Brain microvascular endothelial cell (primary cell): ENCODE measurements around the gene SLC6A19.

Source experiments
- DNase-seq: peaks from one replicate; pipeline ENCODE4 v3.0.0-alpha.2; 2020
- H3K27ac ChIP-seq: fragments of 250-450 bp; sonication (Bioruptor Pico); 2 replicates; pipeline ENCODE4 v1.5.1; 2020; ENCODE audit warnings: mild to moderate bottlenecking, moderate library complexity
- H3K27me3 ChIP-seq: fragments of 250-450 bp; sonication (Bioruptor Pico); replicated peaks from 2 replicates; pipeline ENCODE4 v1.5.1; 2020; ENCODE audit warnings: mild to moderate bottlenecking
- H3K36me3 ChIP-seq: fragments of 250-450 bp; sonication (Bioruptor Pico); replicated peaks from 2 replicates; pipeline ENCODE4 v1.5.1; 2020; ENCODE audit warnings: mild to moderate bottlenecking
- H3K4me3 ChIP-seq: 2 replicates; pipeline ENCODE4 v1.5.1; 2011; ENCODE audit warnings: low read depth, mild to moderate bottlenecking, control low read depth, low read length, moderate library complexity
- CTCF ChIP-seq: IDR thresholded peaks from 2 replicates; pipeline ENCODE4 v1.5.1; 2011; ENCODE audit warnings: low read depth, mild to moderate bottlenecking, moderate library complexity, low read length, control low read depth, inconsistent platforms; ENCODE audit errors: missing control alignments
- in situ Hi-C: cut with HindIII; loops from 2 replicates; pipeline ENCODE4 v1.10.0; 2017; ENCODE audit warnings: low sequenced_read_pairs, low pct_ligation_motif_present

SLC6A19 gene

DNA sequence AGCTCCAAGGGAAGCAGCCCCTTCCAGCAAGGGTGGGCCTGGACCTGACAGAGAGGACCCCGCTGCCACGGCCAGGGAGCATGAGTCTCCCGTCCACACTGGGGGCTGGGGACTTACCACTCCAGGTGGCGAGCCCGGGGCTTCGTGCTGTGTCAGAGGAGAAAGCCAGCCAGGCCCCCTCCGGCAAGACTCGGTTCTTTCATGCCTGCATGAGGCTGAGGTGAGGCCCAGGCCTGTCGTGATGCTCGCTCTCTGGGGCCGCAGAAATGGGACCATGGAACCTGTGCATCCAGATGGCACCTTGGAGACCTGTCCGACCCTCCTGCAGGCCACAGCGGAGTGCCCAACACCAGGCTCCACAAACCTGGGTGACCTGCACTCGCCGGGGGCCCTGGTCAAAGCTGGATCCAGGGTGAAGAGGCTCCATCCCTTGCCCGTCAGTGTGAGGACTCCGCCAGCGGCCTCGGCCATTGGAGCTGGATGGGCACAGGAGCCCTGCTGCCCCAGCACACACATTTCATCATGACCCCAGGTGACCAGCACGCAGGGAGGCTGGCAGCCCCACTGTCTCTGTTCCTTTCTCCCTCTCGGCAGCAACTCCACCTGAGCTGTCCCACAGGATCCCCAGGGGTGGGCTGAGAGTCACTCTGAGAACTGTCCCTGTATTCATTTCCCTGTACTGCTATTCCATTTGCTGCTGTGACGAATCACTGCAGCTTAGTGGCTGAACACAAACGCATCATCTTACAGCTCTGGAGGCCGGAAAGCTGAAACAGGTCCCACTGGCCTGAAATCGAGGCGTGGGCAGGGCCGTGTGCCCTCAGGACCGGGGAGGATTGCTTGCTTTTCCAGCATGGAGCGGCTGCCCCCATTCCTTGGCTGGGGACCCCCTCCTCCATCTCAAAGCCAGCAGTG is 48.2 kb downstream of the SLC6A19 start:
- in situ Hi-C loops = no loop called here
- Histone ChIP-seq H3K27me3 (peaks cover 9% of the 10 kb centered on the region), H3K36me3 (no peaks in the 10 kb centered on the region), H3K4me3 (no peak overlapping the region), H3K27ac (no peak overlapping the region)
- TF ChIP-seq CTCF = no peak
- no peak for DNase-seq

- no peak overlapping the region for H3K4me3 ChIP-seq
- in situ Hi-C loops = no loop called here
- no peak for DNase-seq
Observed at GRCh38 chr5:1251678-1252580, 50.5 kb downstream of the SLC6A19 start.

DNA sequence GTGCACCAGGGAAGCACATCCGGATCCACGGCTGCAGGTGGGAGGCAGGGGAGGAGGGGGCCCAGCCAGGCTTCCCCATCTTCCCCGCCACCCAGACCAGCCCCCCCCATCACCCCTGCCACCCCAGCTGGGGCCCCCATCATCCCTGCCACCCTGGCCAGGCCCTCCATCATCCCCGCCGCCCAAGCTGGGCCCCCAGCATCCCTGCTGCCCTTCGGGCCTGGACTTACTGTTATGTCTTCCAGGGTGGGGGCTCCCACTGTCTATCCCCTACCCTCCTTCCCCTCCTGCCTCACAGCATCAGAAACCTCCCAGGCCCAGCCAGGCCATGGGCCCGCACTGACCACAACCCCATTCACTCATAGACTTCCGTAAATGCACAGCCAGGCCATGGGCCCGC is 51.3 kb downstream of the SLC6A19 start:
- in situ Hi-C loops = no loop called here
- H3K36me3 ChIP-seq = no peaks in the 10 kb centered on the region
- DNase-seq = no peak
- no peak for TF ChIP-seq CTCF
- H3K27ac ChIP-seq = no peak overlapping the region
- H3K4me3 ChIP-seq = no peak overlapping the region
- no peaks in the 10 kb centered on the region for H3K27me3 ChIP-seq

More at GRCh38 chr5:1251678-1252580, 50.5 kb downstream of the SLC6A19 start:
- Histone ChIP-seq H3K36me3 (no peaks in the 10 kb centered on the region), H3K27ac (no peak overlapping the region), H3K27me3 (peaks cover 1% of the 10 kb centered on the region)
- TF ChIP-seq CTCF = no peak

- TF ChIP-seq CTCF = no peak
- H3K27me3 ChIP-seq = no peaks in the 10 kb centered on the region
- H3K36me3 ChIP-seq = no peaks in the 10 kb centered on the region
- H3K27ac ChIP-seq = no peak overlapping the region
- in situ Hi-C loops = no loop called here
- H3K4me3 ChIP-seq = no peak overlapping the region
- no peak for DNase-seq
Observed at GRCh38 chr5:1253456-1254105, 52.2 kb downstream of the SLC6A19 start.

GRCh38 chr5:1254196-1254595 is 52.8 kb downstream of the SLC6A19 start:
- in situ Hi-C loops = no loop called here
- no peak overlapping the region for H3K4me3 ChIP-seq
- no peaks in the 10 kb centered on the region for H3K27me3 ChIP-seq
- DNase-seq = no peak
- no peaks in the 10 kb centered on the region for H3K36me3 ChIP-seq
- H3K27ac ChIP-seq = no peak overlapping the region
- no peak for TF ChIP-seq CTCF
